Vagina (tissue), 2 donors: ENCODE data around the gene RECK. TPM values are rescaled to one million over a fixed set of nuclear protein-coding genes. Genes with fewer than 3 reads are reported as not detected.
"Not testable (repeated sequence)": the region's sequence is repeated elsewhere in the genome, so short reads cannot be mapped to it uniquely, and the experiment has no call there.

Experiments used
- DNase-seq, 2 donors: peaks; one replicate each; pipeline ENCODE4 v3.0.0-alpha.2; 2017; ENCODE audit errors: extremely low spot score in 2 of 2
- H3K27ac ChIP-seq: fragments of 200-600 bp; sonication (generic); one replicate; pipeline ENCODE4 v1.5.1; 2019
- H3K27me3 ChIP-seq: fragments of 200-600 bp; sonication (generic); one replicate; pipeline ENCODE4 v1.5.1; 2019
- H3K36me3 ChIP-seq, 2 donors: fragments of 200-600 bp; sonication (generic); one replicate each; pipeline ENCODE4 v1.5.1; 2017 to 2019
- H3K4me1 ChIP-seq: fragments of 200-600 bp; sonication (generic); one replicate; pipeline ENCODE4 v1.5.1; 2019
- H3K4me3 ChIP-seq, 2 donors: fragments of 200-600 bp; sonication (generic); 1 replicate in 1 of 2; 2 replicates in 1 of 2; pipeline ENCODE4 v1.5.1; 2016 to 2019
- H3K9me3 ChIP-seq: fragments of 200-600 bp; sonication (generic); one replicate; pipeline ENCODE4 v1.5.1; 2019
- CTCF ChIP-seq, 3 experiments: fragments of 450-650 bp in 2 of 3; fragments of 200-600 bp in 1 of 3; sonication (generic) in 1 of 3; IDR thresholded peaks; one replicate each; pipeline ENCODE4 v1.5.1; 2017 to 2019; ENCODE audit warnings: antibody characterized with exemption in 3 of 3, mild to moderate bottlenecking in 2 of 3, moderate library complexity in 2 of 3
- POLR2A ChIP-seq, 2 donors: fragments of 450-650 bp; IDR thresholded peaks; one replicate each; pipeline ENCODE4 v1.6.1; 2017; ENCODE audit warnings: antibody characterized with exemption in 2 of 2, mild to moderate bottlenecking in 2 of 2, moderate library complexity in 2 of 2
- POLR2AphosphoS5 ChIP-seq, 2 donors: sonication (generic); formaldehyde crosslinking; IDR thresholded peaks; one replicate each; pipeline ENCODE4 v1.9.0; 2017; ENCODE audit warnings: antibody characterized with exemption in 2 of 2, mild to moderate bottlenecking in 2 of 2, low read depth in 1 of 2; ENCODE audit not compliant: insufficient read depth in 1 of 2
- intact Hi-C: fragments of 100-400 bp; cut with DNase I; formaldehyde crosslinking; loops from one replicate; pipeline ENCODE4 v1.15.1; 2023
- total RNA-seq: library from RNA; depleted of rRNA; stranded (reverse); fragments of >200 nt; gene quantifications from one replicate; pipeline ENCODE4 v1.2.3, GENCODE V29; 2016

RECK gene
- total RNA-seq, 1 donor from 2014 or later, result 15.5 TPM

- no peak for DNase-seq
- Histone ChIP-seq H3K27ac (no peak overlapping the region), H3K9me3 (no peaks in the 10 kb centered on the region), H3K4me3 (no peak overlapping the region), H3K36me3 (no peaks in the 10 kb centered on the region), H3K4me1 (no peaks in the 10 kb centered on the region), H3K27me3 (no peaks in the 10 kb centered on the region)
- TF ChIP-seq CTCF (IDR thresholded peaks at IDR 0.05), result no peak
- TF ChIP-seq POLR2AphosphoS5 (IDR thresholded peaks at IDR 0.05; ENCODE audit: insufficient read depth in 1 of 2, low read depth in 1 of 2), result no peak
- no peak for TF ChIP-seq POLR2A (IDR thresholded peaks at IDR 0.05)
- intact Hi-C loops, result no loop called here
Measured at GRCh38 chr9:35996358-35996970, 40.2 kb upstream of the RECK start.

- intact Hi-C loops, DNase-seq, H3K27me3 ChIP-seq, H3K27ac ChIP-seq, H3K4me1 ChIP-seq, H3K36me3 ChIP-seq, H3K9me3 ChIP-seq, H3K4me3 ChIP-seq: not testable (repeated sequence)
Measured at GRCh38 chr9:35997016-35997415, 39.7 kb upstream of the RECK start.

- H3K4me3 ChIP-seq, result no peak overlapping the region
- no peaks in the 10 kb centered on the region for H3K27me3 ChIP-seq
- intact Hi-C loops, result no loop called here
Measured at GRCh38 chr9:35998333-35998732, 38.4 kb upstream of the RECK start.

GRCh38 chr9:36005891-36006290 is 30.8 kb upstream of the RECK start:
- TF ChIP-seq POLR2A (IDR thresholded peaks at IDR 0.05), result no peak
- TF ChIP-seq POLR2AphosphoS5 (IDR thresholded peaks at IDR 0.05; ENCODE audit: insufficient read depth in 1 of 2, low read depth in 1 of 2), result no peak
- TF ChIP-seq CTCF (IDR thresholded peaks at IDR 0.05), result no peak
- intact Hi-C loops, result no loop called here

More at GRCh38 chr9:35998333-35998732, 38.4 kb upstream of the RECK start:
- Histone ChIP-seq H3K36me3 (no peaks in the 10 kb centered on the region), H3K9me3 (no peaks in the 10 kb centered on the region), H3K4me1 (no peaks in the 10 kb centered on the region), H3K27ac (no peak overlapping the region)
- TF ChIP-seq POLR2A (IDR thresholded peaks at IDR 0.05) (no peak), POLR2AphosphoS5 (IDR thresholded peaks at IDR 0.05; ENCODE audit: insufficient read depth in 1 of 2, low read depth in 1 of 2) (no peak)
- no peak for DNase-seq

GRCh38 chr9:36006549-36007315 is 30.0 kb upstream of the RECK start:
- intact Hi-C loops, result no loop called here

More at GRCh38 chr9:36005891-36006290, 30.8 kb upstream of the RECK start:
- no peaks in the 10 kb centered on the region for H3K4me1 ChIP-seq
- no peak for DNase-seq
- H3K36me3 ChIP-seq, result no peaks in the 10 kb centered on the region
- no peak overlapping the region for H3K4me3 ChIP-seq
- no peak overlapping the region for H3K27ac ChIP-seq
- no peaks in the 10 kb centered on the region for H3K9me3 ChIP-seq
- no peaks in the 10 kb centered on the region for H3K27me3 ChIP-seq

More at GRCh38 chr9:36006549-36007315, 30.0 kb upstream of the RECK start:
- no peak for DNase-seq
- no peak overlapping the region for H3K27ac ChIP-seq
- H3K36me3 ChIP-seq, result no peaks in the 10 kb centered on the region
- no peaks in the 10 kb centered on the region for H3K27me3 ChIP-seq
- H3K4me1 ChIP-seq, result no peaks in the 10 kb centered on the region
- no peaks in the 10 kb centered on the region for H3K9me3 ChIP-seq
- H3K4me3 ChIP-seq, result no peak overlapping the region
- no peak for TF ChIP-seq POLR2A (IDR thresholded peaks at IDR 0.05)
- TF ChIP-seq CTCF (IDR thresholded peaks at IDR 0.05), result no peak
- TF ChIP-seq POLR2AphosphoS5 (IDR thresholded peaks at IDR 0.05; ENCODE audit: insufficient read depth in 1 of 2, low read depth in 1 of 2), result no peak
